Esophagus muscularis mucosa (tissue), 3 donors: ENCODE data around the gene CACNA1G.

Experiments used
- POLR2A ChIP-seq: fragments of 450-650 bp; IDR thresholded peaks from one replicate; pipeline ENCODE4 v1.6.1; 2017; ENCODE audit warnings: antibody characterized with exemption, moderate library complexity, mild to moderate bottlenecking, low read depth
- POLR2AphosphoS5 ChIP-seq, 2 donors: sonication (generic); formaldehyde crosslinking; IDR thresholded peaks; one replicate each; pipeline ENCODE4 v1.6.1; 2017; ENCODE audit warnings: antibody characterized with exemption in 2 of 2
- TF ChIP-seq, protein P1 (sequence below), 3 experiments: fragments of 200-600 bp in 2 of 3; fragments of 450-650 bp in 1 of 3; sonication (generic) in 2 of 3; IDR thresholded peaks; one replicate each; pipeline ENCODE4 v1.5.1; 2017 to 2019; ENCODE audit warnings: antibody characterized with exemption in 3 of 3, mild to moderate bottlenecking in 2 of 3, moderate library complexity in 1 of 3

GRCh38 chr17:50662632-50663225 lies 102.2 kb downstream of the CACNA1G start:
- TF ChIP-seq POLR2AphosphoS5 (IDR thresholded peaks at IDR 0.05) (no peak), POLR2A (no peak)
- TF ChIP-seq, protein P1, sequence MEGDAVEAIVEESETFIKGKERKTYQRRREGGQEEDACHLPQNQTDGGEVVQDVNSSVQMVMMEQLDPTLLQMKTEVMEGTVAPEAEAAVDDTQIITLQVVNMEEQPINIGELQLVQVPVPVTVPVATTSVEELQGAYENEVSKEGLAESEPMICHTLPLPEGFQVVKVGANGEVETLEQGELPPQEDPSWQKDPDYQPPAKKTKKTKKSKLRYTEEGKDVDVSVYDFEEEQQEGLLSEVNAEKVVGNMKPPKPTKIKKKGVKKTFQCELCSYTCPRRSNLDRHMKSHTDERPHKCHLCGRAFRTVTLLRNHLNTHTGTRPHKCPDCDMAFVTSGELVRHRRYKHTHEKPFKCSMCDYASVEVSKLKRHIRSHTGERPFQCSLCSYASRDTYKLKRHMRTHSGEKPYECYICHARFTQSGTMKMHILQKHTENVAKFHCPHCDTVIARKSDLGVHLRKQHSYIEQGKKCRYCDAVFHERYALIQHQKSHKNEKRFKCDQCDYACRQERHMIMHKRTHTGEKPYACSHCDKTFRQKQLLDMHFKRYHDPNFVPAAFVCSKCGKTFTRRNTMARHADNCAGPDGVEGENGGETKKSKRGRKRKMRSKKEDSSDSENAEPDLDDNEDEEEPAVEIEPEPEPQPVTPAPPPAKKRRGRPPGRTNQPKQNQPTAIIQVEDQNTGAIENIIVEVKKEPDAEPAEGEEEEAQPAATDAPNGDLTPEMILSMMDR (IDR thresholded peaks at IDR 0.05) = no peak
